Endothelial cell of umbilical vein (primary cell): ENCODE data around the gene ERAP2.

Source experiments
- EZH2 ChIP-seq: IDR thresholded peaks from 2 replicates; pipeline ENCODE4 v1.6.1; 2012; ENCODE audit warnings: borderline replicate concordance, low read depth, mild to moderate bottlenecking, moderate library complexity, low read length, inconsistent platforms; ENCODE audit not compliant: severe bottlenecking
- GATA2 ChIP-seq: IDR thresholded peaks from 2 replicates; pipeline ENCODE4 v1.7.0; 2011; ENCODE audit warnings: low read depth, mild to moderate bottlenecking, moderate library complexity, mixed read lengths, low read length; ENCODE audit not compliant: insufficient read length, insufficient read depth
- MYC ChIP-seq: IDR thresholded peaks from one replicate; pipeline ENCODE4 v1.6.1; 2011; ENCODE audit warnings: mild to moderate bottlenecking, low read depth, low read length
- POLR2A ChIP-seq: IDR thresholded peaks from 2 replicates; pipeline ENCODE4 v1.6.1; 2012; ENCODE audit warnings: low read depth, mild to moderate bottlenecking, control low read depth, low read length
- POLR2AphosphoS5 ChIP-seq: IDR thresholded peaks from 2 replicates; pipeline ENCODE4 v1.6.1; 2012; ENCODE audit warnings: low read depth, mild to moderate bottlenecking, control low read depth, low read length, moderate library complexity; ENCODE audit not compliant: insufficient read depth
- TF ChIP-seq, protein P1 (sequence below), 2 donors: IDR thresholded peaks; 1 replicate in 1 of 2; 2 replicates in 1 of 2; pipeline ENCODE4 v1.5.1; 2011; ENCODE audit warnings: low read length in 2 of 2, mild to moderate bottlenecking in 2 of 2, moderate library complexity in 2 of 2, control low read depth in 1 of 2, inconsistent platforms in 1 of 2, low read depth in 1 of 2; ENCODE audit not compliant: insufficient read depth in 1 of 2; ENCODE audit errors: extremely low read depth in 1 of 2
- TF ChIP-seq, protein P2 (sequence below): IDR thresholded peaks from 2 replicates; pipeline ENCODE4 v1.6.1; 2011; ENCODE audit not compliant: insufficient read depth, insufficient read length

DNA sequence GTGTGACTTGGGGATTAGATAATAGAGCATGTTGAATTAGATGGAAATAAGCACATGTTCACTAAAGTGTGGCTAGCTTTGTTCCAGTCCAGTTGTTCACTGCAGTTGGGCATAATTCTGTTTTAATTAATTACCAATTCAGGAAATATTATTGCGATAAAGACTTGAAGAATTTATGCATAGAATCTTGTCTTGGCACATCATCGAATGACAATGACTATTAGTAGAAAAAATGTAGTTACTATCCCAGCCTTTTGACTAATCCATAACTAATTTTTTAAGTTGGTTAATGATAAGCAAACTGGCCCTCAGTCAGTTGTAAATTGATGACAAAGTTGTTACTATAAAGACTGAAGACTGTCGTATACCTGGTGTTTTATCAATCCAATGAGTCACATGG lies 70.1 kb downstream of the ERAP2 start:
- TF ChIP-seq, protein P1, sequence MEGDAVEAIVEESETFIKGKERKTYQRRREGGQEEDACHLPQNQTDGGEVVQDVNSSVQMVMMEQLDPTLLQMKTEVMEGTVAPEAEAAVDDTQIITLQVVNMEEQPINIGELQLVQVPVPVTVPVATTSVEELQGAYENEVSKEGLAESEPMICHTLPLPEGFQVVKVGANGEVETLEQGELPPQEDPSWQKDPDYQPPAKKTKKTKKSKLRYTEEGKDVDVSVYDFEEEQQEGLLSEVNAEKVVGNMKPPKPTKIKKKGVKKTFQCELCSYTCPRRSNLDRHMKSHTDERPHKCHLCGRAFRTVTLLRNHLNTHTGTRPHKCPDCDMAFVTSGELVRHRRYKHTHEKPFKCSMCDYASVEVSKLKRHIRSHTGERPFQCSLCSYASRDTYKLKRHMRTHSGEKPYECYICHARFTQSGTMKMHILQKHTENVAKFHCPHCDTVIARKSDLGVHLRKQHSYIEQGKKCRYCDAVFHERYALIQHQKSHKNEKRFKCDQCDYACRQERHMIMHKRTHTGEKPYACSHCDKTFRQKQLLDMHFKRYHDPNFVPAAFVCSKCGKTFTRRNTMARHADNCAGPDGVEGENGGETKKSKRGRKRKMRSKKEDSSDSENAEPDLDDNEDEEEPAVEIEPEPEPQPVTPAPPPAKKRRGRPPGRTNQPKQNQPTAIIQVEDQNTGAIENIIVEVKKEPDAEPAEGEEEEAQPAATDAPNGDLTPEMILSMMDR (IDR thresholded peaks at IDR 0.05; ENCODE audit: extremely low read depth in 1 of 2, insufficient read depth in 1 of 2, low read depth in 1 of 2, low read length in 2 of 2): no peak
- TF ChIP-seq POLR2AphosphoS5 (no peak), POLR2A (no peak), EZH2 (no peak), GATA2 (no peak), MYC (no peak)
- TF ChIP-seq, protein P2, sequence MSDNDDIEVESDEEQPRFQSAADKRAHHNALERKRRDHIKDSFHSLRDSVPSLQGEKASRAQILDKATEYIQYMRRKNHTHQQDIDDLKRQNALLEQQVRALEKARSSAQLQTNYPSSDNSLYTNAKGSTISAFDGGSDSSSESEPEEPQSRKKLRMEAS: no peak
